GM10847 (cell line): ENCODE data around the gene TMC1.

Source experiments
- POLR2A ChIP-seq: IDR thresholded peaks from 2 replicates; pipeline ENCODE4 v1.6.1; 2011; ENCODE audit not compliant: insufficient read length; ENCODE audit errors: extremely low read depth

The TMC1 gene

GRCh38 chr9:72665421-72665820 lies 144.0 kb downstream of the TMC1 start:
- TF ChIP-seq POLR2A = no peak

- no peak for TF ChIP-seq POLR2A
Observed at GRCh38 chr9:72667181-72667580, 145.8 kb downstream of the TMC1 start.

GRCh38 chr9:72674961-72675360 lies 153.6 kb downstream of the TMC1 start:
- no peak for TF ChIP-seq POLR2A

GRCh38 chr9:72675586-72675985 lies 154.2 kb downstream of the TMC1 start:
- no peak for TF ChIP-seq POLR2A

GRCh38 chr9:72680593-72681282 lies 159.3 kb downstream of the TMC1 start:
- no peak for TF ChIP-seq POLR2A

GRCh38 chr9:72681283-72681630 lies 159.8 kb downstream of the TMC1 start:
- TF ChIP-seq POLR2A = no peak

GRCh38 chr9:72684615-72685014 lies 163.2 kb downstream of the TMC1 start:
- no peak for TF ChIP-seq POLR2A

GRCh38 chr9:72685911-72686310 lies 164.5 kb downstream of the TMC1 start:
- TF ChIP-seq POLR2A = no peak

- TF ChIP-seq POLR2A = no peak
Observed at GRCh38 chr9:72687331-72687730, 165.9 kb downstream of the TMC1 start.

GRCh38 chr9:72691671-72692070 lies 170.3 kb downstream of the TMC1 start:
- no peak for TF ChIP-seq POLR2A

- TF ChIP-seq POLR2A = no peak
Observed at GRCh38 chr9:72695365-72695764, 174.0 kb downstream of the TMC1 start.

GRCh38 chr9:72696511-72696910 lies 175.1 kb downstream of the TMC1 start:
- no peak for TF ChIP-seq POLR2A

GRCh38 chr9:72701510-72701909 lies 180.1 kb downstream of the TMC1 start:
- no peak for TF ChIP-seq POLR2A

- no peak for TF ChIP-seq POLR2A
Observed at GRCh38 chr9:72703574-72703973, 182.2 kb downstream of the TMC1 start.

- TF ChIP-seq POLR2A = no peak
Observed at GRCh38 chr9:72704688-72705375, 183.4 kb downstream of the TMC1 start.

- TF ChIP-seq POLR2A = no peak
Observed at GRCh38 chr9:72718503-72718902, 197.1 kb downstream of the TMC1 start.

GRCh38 chr9:72721067-72721466 lies 199.7 kb downstream of the TMC1 start:
- TF ChIP-seq POLR2A = no peak

GRCh38 chr9:72726947-72727346 lies 205.5 kb downstream of the TMC1 start:
- TF ChIP-seq POLR2A = no peak
